GM18526 (cell line): ENCODE data around the gene LMBRD2.

Source experiments
- POLR2A ChIP-seq: IDR thresholded peaks from 3 replicates; pipeline ENCODE4 v1.6.1; 2011; ENCODE audit not compliant: insufficient read length; ENCODE audit errors: extremely low read depth

LMBRD2 gene

GRCh38 chr5:36170832-36171424 is 19.2 kb upstream of the LMBRD2 start:
- TF ChIP-seq POLR2A, result no peak

- no peak for TF ChIP-seq POLR2A
These were observed 17.1 kb upstream of the LMBRD2 start for GRCh38 chr5:36168737-36169136.

GRCh38 chr5:36164461-36164860 is 12.8 kb upstream of the LMBRD2 start:
- TF ChIP-seq POLR2A, result no peak

- no peak for TF ChIP-seq POLR2A
These were observed 11.3 kb upstream of the LMBRD2 start for GRCh38 chr5:36162810-36163486.

GRCh38 chr5:36161361-36161760 is 9.7 kb upstream of the LMBRD2 start:
- no peak for TF ChIP-seq POLR2A

GRCh38 chr5:36160617-36161016 is 8.9 kb upstream of the LMBRD2 start:
- TF ChIP-seq POLR2A, result no peak

GRCh38 chr5:36158144-36158543 is 6.5 kb upstream of the LMBRD2 start:
- TF ChIP-seq POLR2A, result no peak

GRCh38 chr5:36156619-36157018 is 4.9 kb upstream of the LMBRD2 start:
- no peak for TF ChIP-seq POLR2A

GRCh38 chr5:36156121-36156601 is 4.5 kb upstream of the LMBRD2 start:
- no peak for TF ChIP-seq POLR2A

- TF ChIP-seq POLR2A, result no peak
These were observed 3.6 kb upstream of the LMBRD2 start for GRCh38 chr5:36155291-36155690.

- TF ChIP-seq POLR2A, result no peak
These were observed 2.0 kb upstream of the LMBRD2 start for GRCh38 chr5:36153726-36154125.

GRCh38 chr5:36153298-36153677 is 1.6 kb upstream of the LMBRD2 start:
- no peak for TF ChIP-seq POLR2A

- no peak for TF ChIP-seq POLR2A
These were observed 924 bp upstream of the LMBRD2 start for GRCh38 chr5:36152324-36153297.

GRCh38 chr5:36150676-36151433 is 832 bp downstream of the LMBRD2 start:
- no peak for TF ChIP-seq POLR2A

- TF ChIP-seq POLR2A, result no peak
These were observed 4.0 kb downstream of the LMBRD2 start for GRCh38 chr5:36147681-36148080.
